Right renal cortex interstitium (tissue), 3 donors: ENCODE results near the gene TBX3. TPM values are rescaled to one million over a fixed set of nuclear protein-coding genes. Genes with fewer than 3 reads are reported as not detected.

ENCODE experiments used
- DNase-seq, 3 donors: peaks; one replicate each; pipeline ENCODE4 v3.0.0-alpha.2; 2013; ENCODE audit warnings: low read depth in 3 of 3, low spot score in 2 of 3
- polyA plus RNA-seq, 3 donors: library from polyadenylated mRNA; unstranded; fragments of 120-200 nt; gene quantifications; one replicate each; pipeline ENCODE4 v1.2.1, GENCODE V29; 2013; ENCODE audit not compliant: insufficient read length in 3 of 3

The TBX3 gene
- polyA plus RNA-seq, 3 donors: 60.0 to 72.6 (median 72.1) TPM

DNA sequence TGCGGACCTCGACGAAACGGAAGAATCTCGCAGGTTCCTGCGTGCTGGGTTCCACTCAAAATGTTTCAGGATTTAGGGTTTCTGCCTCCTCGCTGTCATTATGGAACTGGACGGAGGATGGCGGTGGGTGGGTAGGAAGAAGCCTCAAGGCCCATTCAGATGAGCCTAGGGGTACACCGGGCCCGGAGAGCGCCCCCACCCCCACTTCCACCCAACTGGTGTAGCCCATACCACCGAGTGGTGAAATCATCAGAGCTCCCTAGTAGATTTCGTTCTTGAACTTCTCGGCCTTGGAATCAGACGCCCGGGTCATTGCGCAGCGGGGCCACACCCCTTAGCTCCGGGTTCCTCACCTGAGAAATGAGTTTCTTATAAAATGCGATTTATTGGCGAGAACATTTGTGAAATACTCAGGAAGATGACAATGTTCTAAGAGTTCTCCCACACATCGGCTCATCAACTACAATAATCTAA lies 13.3 kb upstream of the TBX3 start:
- no peak for DNase-seq

DNA sequence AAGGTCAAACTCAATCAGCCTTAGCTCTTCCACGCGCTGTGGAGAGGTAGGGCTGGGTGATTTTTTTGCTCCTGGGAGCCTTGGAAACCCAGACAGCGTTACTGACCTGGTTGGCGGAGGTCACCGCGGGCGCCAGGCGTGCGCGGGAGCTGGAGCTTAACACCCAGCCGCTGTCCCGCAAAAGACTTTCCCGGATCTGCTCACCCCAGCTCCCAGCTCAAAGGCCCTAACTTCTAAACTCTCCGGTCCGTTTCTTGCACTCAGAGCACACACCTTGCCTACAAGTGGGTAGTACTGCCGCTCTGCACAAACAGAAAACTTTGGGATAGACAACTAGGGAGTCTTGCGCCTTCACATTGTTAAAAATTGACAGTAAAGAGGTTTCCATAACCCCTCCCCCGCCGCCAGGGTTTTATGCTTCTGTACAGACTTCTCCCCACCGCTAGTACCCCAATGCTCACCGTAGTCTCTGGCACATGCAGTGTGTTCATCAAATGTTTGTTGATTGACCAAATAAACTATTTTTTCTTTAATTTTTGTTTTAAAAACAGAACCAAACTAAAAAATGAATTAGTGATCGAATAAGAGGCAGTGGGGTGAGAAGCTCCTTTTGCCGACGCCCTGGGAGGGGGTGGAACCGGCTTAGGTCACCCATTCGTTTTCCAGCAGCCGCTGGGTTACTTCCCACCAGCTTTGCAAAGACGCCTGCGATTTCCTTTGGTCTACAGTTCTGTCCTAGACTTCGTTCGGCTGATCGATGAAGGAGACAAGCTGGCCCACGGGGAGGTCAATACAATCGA lies 12.7 kb upstream of the TBX3 start:
- no peak for DNase-seq

GRCh38 chr12:114695305-114695592 lies 11.3 kb upstream of the TBX3 start:
- DNase-seq: no peak

- DNase-seq: no peak
Observed at GRCh38 chr12:114694436-114695304, 10.7 kb upstream of the TBX3 start.

GRCh38 chr12:114693532-114693931 lies 9.6 kb upstream of the TBX3 start:
- DNase-seq: no peak

GRCh38 chr12:114693059-114693531 lies 9.1 kb upstream of the TBX3 start:
- no peak for DNase-seq

- DNase-seq: no peak
Observed at GRCh38 chr12:114692186-114693058, 8.4 kb upstream of the TBX3 start.

DNA sequence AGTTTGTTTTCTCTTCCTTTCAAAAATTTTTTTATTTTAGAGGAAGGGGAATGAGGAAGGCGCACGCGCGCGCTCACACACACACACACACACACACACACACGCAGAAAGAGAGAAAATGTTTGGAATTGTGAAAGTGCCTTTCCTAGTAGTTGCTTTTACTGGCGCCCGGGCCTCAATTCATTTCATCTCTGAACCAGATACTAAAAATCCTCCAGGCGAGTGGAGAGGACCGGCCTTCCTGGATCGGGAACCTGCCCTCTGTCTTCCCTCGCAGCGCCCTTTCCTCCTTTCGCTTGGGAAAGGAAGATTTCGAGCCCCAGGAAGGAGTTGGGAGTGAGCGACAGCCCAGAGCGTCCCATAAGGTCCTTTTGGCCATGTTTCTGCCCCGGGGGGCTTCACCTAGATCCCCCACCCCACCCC lies 7.8 kb upstream of the TBX3 start:
- no peak for DNase-seq

GRCh38 chr12:114691196-114691595 lies 7.2 kb upstream of the TBX3 start:
- DNase-seq: no peak

DNA sequence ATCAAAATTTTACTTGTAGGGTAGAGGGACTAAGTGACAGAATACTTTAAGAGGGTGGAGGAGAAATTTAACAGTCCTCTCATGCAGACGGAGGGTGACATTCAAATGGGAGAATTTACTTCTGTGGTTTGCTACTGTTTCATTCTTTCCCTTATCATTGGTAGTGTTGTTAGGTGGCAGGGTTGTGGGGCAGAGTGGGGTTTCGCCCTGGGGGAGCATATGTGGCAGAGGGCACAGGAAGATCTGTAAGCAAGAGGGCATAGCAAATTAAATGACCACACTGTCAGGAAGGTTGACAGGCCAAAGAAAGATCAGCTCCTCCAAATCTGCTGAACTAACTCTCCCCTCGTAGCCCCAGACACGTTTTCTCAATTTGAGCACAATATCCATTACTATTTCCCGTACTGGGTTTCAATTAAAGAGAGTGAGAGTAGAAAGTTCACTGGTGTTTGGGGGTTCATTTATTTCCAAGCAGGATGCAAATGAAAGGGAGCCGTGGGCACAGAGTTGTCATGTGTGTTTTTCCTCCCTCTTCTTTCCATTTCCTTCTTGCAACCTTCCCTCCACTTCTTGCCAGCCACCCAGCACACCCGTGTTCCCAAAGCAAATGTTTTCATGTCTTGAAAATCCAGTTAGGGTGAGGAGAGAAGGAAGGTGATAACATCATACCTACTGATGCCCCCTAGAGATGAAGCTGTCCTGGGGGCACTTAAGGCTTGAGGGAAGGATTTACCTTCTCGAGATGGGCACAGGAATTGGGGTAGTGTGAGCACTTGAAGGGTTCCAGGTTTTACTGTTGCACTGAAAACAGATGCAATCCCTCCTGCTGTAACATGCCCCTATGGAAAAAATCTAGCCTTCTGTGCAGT lies 6.5 kb upstream of the TBX3 start:
- DNase-seq: no peak

- no peak for DNase-seq
Observed at GRCh38 chr12:114689075-114689994, 5.4 kb upstream of the TBX3 start.

DNA sequence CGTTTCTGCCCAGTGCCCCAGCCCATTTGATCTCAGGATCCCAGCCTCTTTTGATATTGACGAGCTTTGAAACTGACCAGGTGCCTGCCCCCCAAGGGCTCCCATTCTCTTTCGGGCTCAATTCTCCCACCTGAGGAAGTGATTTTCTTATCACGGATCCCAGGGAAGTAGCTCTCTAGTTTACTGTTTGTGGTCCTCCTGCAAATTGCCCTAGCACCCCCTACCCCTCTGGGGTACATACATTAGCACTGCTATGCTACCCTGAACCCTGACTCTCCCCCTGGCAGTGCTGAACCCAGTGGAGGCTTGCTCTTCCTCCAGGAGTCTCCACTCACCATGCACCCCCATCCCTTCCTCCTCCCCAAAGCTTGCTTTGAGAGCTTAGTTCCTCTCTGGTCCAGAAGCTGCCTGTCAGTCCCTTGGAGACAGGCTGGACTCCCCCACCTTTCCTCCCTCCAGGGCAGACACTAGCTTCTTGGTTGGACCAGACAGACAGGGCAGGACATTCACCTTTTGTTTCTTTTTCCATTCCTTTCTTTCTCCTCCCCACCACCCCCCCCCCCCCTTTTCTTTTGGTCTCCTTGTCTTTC lies 4.4 kb upstream of the TBX3 start:
- DNase-seq: no peak

GRCh38 chr12:114687802-114688201 lies 3.8 kb upstream of the TBX3 start:
- DNase-seq: no peak

DNA sequence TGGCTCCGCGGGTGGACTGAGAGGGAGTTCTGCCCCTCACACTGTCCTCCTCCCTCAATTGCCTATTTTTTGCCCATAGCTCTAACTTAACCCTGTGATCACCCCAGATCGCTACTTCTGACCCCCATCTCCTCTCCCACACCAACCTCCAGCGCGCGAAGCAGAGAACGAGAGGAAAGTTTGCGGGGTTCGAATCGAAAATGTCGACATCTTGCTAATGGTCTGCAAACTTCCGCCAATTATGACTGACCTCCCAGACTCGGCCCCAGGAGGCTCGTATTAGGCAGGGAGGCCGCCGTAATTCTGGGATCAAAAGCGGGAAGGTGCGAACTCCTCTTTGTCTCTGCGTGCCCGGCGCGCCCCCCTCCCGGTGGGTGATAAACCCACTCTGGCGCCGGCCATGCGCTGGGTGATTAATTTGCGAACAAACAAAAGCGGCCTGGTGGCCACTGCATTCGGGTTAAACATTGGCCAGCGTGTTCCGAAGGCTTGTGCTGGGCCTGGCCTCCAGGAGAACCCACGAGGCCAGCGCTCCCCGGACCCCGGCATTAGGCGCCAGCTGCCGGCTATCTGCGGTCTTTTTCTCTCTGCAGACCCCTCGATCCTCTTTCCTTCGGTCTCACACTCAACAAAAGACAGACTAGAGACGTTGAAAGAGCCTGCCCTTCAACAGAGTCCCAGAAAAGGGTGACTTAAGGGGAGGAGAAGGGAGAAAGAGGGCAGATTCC lies 3.0 kb upstream of the TBX3 start:
- no peak for DNase-seq

DNA sequence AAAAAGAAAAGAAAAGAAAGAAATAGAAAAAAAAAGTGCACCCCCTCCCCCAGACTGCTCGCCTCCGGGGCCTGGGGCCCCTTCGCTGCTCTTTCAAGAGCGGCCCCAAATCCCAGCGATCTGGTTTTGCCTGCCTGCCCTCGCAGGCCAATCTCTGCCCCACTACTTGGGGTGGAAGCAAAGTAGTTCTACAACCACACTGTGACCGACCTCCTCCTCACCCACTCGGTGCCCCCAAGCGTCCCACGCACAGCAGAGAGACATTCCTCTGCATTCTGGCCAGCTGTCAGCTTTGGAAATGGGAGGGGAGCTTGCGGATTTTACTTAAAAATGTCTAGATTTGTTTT lies 2.4 kb upstream of the TBX3 start:
- no peak for DNase-seq

GRCh38 chr12:114685869-114686268 lies 1.9 kb upstream of the TBX3 start:
- DNase-seq: no peak

GRCh38 chr12:114685320-114685781 lies 1.4 kb upstream of the TBX3 start:
- no peak for DNase-seq

DNA sequence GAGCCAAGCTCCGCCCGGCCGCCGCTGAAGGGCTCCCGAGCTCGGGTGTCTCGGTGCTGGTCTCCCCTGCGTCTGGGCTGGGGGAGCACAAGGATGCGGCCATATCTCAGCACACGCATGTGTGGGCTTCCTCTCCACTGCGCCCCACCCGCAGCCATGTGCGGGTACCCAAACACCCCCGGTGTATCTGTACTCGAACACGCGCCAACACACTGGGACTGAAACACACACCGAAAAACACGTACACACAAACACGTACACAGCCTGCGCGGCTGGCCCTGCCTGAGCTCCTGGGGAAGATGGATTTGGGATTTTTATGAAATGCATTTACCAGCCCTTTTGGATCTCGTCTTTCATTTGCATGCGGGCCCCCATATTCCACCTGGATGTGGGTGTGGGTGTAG lies 897 bp upstream of the TBX3 start:
- DNase-seq: no peak
